Right ventricle myocardium inferior (tissue), 1 donor: Measurements from ENCODE around the gene ZNF507. TPM values are rescaled to one million over a fixed set of nuclear protein-coding genes. Genes with fewer than 3 reads are reported as not detected.
"Not testable (repeated sequence)": the region's sequence is repeated elsewhere in the genome, so short reads cannot be mapped to it uniquely, and the experiment has no call there.

Experiments
- ATAC-seq: fragments of 200-7000 bp; cut with Tn5 transposase; one replicate; pipeline ENCODE4 v1.9.1; 2020; ENCODE audit warnings: mild to moderate bottlenecking, moderate library complexity
- DNase-seq: peaks from one replicate; pipeline ENCODE4 v3.0.0; 2021; ENCODE audit errors: missing footprints
- intact Hi-C: fragments of 100-400 bp; cut with DNase I; formaldehyde crosslinking; loops from one replicate; pipeline ENCODE4 v1.11.0; 2022
- total RNA-seq: library from RNA; stranded (reverse); fragmentation: NEBNext Ultra II Directional; extraction: Animal tissue kit (Norgen Biotek cat#: 25700); gene quantifications from one replicate; pipeline ENCODE4 v1.2.1, GENCODE V29; 2021
- donor health status: DM: no; HTN: yes; CAD: no; lungs with severe emphysema.

The ZNF507 gene
- total RNA-seq, 1 donor from 2014 or later: 14.7 TPM

DNA sequence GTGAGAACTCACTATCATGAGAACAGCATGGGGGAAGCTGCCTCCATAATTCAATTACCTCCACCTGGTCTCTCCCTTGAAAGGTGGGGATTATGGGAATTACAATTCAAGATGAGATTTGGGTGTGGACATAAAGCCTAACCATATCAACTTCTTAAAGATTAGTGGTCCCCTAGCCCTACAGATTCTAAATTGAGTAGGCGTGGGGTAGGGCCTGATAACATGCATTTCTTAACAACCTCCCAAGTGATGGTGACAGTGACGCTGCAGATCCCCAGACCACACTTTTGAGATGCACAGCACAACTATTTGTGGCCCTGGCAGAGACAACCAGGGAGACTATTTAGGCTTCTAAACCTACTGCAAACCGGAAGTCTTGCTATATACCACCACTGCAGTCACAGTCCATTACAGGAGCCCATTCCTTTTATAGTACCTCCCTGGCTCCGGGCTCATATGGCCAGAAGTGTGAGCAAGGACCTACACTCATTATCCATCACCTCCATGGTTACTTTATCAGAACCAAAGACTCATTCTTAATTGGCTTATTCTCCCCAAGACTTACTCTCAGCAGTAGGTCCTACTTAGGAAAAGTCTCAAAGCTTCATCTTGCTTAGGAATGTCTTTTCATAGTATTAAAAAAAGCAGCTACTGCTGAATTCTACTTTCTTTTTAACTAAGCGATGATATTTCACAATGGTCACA is 58.0 kb downstream of the ZNF507 start:
- intact Hi-C loops: no loop called here
- no peak for DNase-seq
- no peak for ATAC-seq

DNA sequence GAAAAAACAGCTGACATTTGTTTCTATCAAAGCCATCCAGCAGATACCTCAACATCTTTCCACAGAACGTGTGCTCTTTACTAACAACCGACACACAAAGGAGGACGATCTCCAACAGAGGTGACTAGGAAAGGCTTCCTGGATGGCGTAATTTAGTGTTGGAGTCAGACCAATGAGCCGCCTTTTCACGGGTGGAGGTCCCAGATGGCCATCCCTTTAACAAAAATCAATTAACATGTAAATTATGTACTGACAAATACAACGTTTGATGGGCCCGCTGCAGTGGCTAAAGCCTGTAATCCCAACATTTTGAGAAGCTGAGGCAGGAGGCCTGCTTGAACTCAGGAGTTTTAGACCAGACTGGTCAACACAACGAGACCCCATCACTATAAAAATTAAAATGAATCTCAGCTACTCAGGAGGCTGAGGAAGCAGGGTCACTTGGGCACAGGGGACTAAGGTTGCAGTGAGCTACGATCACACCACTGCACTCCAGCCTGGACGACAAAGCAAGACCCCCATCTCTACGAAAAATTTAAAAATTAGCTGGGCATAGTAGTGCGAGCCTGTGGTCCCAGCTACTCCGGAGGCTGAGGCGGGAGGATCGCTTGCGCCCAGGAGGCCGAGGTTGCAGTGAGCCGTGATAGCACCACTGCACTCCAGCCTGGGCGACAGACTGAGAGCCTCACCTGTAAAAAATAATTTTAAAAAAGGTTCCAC is 59.0 kb downstream of the ZNF507 start:
- no peak for ATAC-seq
- no peak for DNase-seq
- intact Hi-C loops: no loop called here

DNA sequence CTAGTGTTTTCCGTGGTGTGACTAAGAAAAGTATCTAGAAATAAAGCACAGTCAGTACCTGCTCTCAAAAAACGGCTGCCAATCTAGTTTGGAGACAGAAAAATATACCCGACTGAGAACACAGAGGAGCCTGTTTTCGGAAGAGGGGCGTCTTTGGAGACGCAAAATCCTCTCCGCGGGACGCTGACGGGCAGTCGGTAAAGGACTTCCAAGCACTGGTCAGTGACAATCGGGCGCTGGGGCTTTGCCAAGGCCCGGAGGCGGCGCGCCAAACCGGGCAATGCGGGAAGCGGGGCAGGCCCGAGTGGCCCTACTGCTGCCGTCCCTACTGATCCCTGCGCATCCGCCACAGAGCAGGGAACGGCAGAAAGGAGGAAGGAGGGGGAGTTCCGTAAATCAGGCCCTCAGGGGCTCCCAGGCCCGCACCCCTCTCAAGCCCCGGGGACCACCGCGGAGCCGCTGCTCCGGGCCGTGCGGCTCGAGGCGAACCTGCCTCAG is 59.6 kb downstream of the ZNF507 start:
- intact Hi-C loops: loop anchor here (1.0 kb wide), 1 partner anchor 60 kb away; the partner anchor contains the start of gene ZNF507
- DNase-seq (peak; percentile 84), ATAC-seq (peak; percentile 42)

DNA sequence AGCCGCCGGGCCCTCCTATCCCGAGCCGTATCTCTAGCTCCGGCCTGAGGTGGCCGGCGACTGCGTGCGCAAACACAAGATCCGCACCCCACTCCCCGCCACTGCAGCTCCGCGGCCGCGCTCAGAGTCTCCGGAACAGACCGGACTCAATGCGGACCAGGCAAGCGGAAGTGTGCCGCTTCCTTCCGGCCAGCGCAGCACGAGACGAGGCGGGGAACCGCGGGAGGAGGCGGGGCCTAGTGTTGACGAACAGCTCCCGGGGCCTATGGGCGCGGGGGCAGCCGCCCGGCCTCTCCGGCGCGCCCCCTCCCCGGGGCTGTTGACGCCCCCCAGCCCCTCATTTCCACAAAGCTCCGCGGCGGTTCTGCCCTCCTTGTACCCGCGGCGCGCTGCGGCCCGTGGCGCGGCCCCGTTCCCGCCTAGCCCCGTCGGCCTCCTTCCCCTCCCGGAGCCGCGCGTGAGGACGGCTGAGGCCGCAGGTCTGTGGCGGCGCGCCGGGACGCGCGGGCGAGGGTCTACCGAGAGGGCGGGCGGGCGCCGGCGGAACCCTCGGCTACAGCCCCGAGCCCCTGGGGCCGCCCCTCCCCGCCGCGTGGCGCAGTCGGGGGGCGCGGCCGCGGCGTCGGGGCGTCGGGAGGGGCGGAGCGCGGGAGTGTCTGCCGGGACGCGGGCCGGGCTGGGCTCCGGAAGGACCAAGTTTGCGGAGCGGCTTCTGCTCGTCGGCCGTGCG is 60.2 kb downstream of the ZNF507 start, which contains the start of gene DPY19L3:
TSS of gene DPY19L3 (plus strand) at position 340 of the 730 bp plus-strand sequence. CDS start 2,484 bp downstream, outside the sequence.
- peak; percentile 98 for DNase-seq
- peak; percentile 99 for ATAC-seq
- intact Hi-C loops: loop anchor here (1.0 kb wide), 1 partner anchor 60 kb away; the partner anchor contains the start of gene ZNF507

DNA sequence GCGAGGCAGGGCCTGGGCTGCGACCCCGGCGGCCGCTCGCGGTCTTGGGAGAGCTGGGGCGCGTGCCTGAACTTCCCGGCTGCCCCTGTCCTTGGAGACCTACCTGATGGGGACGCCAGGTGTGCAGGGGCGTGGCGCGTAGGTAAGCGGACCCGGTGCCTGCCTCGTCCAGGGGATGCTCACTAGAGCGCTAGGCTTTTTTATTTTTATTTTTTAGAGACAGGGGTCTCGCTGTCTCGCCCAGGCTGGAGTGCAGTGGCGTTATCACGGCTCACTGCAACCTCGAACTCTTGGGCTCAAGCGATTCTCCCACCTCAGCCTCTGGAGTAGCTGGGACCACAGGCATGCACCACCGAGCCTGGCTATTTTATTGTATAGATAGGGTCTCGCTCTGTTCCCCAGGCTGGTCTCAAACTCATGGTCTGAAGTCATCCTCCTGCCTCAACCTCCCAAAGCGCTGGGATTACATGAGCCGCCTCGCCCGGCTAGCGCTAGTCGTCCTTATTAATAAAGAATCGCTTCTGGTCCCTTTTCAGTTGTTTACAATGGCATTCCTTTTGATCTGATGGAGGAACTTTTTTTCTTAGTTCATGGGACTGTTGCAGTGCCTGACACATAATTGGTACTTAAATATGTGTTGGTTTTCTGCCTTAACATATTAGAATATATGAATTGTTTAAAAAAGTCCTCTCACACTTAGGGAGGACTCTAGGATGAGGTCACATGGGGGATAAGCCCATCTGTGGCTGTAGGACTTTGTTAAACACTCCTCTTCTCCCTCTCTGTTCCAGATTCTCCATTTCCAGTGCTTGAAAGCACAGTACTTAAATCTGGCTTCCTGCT is 61.0 kb downstream of the ZNF507 start:
- ATAC-seq (no peak), DNase-seq (no peak)
- intact Hi-C loops: no loop called here

DNA sequence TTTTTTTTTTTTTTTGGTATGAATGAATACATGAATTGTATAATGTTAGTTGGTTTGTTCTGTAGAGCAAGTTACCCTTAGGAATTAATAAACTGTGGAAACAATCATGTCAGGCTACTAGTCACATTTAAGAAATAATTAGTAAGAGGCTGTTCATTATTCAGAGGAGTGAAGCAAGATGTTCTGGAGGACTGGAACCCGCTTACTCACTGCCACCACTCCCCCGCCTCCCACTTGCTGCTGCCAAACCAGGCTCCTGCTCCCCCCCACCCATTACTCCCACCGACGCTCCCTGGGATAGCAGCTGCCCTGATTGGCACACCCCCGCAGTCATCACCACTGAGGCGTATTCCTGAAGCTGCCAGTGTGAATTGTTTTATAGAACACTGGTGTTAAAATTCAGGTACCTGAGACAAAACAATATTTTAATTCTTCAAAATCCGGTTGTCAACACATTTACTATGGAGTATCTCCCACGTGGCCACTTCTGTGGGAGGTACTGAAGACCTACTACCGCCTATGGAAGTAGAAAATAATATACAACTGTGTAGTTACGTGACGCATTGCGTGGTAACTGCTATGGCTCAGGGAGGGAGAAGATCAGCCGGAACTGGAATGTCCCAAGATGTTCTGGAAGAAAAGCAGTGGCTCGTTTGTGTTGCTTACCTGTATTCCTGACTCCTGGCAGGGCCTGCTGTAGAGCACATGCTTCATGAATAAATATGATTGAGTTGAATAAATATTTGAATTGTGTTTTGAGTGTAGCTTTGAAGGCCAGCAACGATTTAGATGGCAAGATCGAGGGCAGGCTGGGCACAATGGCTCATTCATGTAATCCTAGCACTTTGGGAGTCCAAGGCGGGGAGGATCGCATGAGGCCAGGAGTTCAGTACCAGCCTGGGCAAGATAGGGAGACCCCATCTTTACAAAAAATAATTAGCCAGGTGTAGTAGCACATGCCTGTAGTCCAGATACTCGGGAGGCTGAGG is 61.9 kb downstream of the ZNF507 start:
- DNase-seq: no peak
- intact Hi-C loops: no loop called here
- ATAC-seq: no peak

DNA sequence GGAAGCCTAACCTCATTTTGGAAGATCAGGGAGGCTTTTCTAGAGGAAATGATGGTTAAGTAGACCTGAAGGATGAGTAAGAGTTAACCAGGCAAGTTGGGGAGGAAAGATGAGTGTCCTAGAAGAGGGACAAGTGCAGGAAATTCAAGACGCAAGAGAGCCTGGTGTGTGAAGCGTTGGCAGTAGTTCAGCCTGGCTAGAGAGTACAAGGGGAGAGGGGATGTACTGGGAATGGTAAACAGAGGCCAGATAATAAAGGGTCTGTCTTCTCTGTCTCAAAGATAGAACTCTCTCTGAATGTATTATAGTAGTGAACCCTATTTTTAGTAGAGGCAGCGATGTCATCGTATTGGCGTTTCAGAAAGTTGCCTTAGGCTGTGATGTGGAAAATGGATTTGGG is 69.8 kb downstream of the ZNF507 start:
- ATAC-seq: no peak
- DNase-seq: no peak
- intact Hi-C loops: no loop called here

DNA sequence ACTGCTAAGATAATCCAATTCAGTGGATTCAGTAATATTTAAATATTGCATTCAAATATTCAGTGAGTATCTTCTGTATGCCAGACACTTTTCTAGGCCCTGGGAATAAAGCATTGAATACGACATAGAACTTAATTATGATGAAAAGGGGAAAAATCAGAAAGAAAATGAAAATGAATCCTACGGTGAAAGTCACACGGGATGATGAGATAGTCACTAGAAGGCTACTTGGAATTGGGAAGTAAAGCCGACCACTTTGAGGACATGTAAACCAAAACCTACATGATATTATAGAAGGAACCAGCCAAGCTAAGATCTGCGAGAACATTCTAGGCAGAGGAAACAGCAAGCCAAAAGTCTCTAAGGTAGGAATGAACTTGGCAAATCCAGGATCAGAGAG is 70.3 kb downstream of the ZNF507 start:
- DNase-seq (no peak), ATAC-seq (no peak)
- intact Hi-C loops: no loop called here

DNA sequence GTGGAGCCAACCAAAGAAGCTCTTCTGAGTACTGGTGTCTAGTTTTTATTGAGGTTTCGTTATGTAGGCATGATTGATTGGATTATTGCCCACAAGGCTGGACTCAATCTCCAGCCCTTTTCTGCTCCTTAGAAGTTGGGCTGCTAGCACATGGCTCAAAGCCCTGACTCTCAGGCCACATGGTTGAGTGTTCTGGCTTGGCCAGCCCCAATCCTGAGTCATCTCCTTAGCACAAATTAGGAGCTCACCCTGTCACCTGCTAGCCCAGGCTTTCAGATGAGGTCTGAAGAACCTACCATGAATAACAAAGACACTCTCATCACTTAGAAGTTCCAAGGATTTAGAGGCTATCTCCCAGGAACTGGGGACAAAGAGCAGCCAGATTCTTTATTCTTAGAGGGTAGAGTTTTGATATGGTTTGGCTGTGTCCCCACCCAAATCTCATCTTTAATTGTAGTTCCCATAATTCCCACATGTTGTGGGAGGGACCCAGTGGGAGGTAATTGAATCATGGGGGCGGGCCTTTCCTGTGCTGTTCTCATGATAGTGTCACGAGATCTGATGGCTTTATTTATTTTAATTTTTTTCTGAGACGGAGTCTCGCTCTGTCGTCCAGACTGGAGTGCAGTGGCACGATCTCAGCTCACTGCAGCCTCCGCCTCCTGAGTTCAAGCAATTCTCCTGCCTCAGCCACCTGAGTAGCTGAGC is 71.5 kb downstream of the ZNF507 start:
- ATAC-seq (no peak), DNase-seq (no peak)
- intact Hi-C loops: no loop called here

DNA sequence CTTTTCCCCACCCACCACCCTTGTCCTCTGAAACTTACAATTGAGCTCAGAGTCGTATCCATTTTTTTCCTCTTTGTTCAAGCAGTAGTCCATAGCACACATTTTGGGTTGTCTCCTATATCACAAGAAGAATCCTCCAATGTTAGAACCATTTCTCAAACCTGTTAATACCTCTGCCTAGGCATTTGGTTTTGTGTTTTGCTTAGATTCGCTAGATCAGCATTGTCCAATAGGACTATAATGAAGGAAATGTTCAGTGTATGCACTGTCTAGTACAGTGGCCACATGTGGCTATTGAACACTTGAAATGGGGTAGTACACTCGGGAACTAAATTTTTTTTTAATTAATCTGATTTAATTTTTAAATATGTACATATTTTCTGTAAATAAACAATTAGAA is 72.7 kb downstream of the ZNF507 start:
- DNase-seq (no peak), ATAC-seq (no peak)
- intact Hi-C loops: no loop called here

DNA sequence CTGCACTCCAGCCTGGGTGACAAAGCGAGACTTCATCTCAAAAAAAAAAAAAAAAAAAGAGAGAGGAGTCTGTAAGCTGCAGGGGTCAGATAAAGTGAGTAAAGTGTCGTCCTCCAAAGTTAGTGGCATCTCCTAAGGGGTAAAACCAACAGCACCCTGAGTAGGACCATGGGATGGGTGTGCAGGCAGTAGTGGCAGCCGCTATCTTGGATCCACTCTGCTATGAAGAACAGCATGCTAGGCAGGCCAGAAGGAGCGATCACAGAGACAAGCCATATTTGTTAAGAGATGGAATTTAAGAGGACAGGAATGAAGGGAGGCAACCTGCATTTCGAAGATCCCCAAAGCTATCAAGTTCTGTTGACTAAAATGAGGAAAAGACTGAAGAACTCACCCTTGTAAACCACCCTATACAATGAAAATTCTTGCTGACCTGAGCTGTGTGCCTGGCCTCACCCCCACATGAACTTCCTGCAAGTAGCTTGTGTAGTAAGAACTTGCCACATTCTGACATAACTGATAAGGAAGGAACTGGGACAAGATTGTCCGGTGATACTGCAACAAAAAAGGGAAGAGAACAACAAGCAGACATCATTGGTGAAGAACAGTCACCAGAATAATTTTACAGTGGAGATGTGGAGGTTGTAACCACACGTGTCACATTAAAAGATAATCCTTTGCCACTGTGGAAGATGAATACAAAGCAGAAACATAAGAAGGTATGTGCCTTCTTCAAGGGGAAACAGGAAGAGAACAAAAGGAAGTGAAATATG is 76.4 kb downstream of the ZNF507 start:
- ATAC-seq: peak; percentile 56
- intact Hi-C loops: no loop called here
- DNase-seq: peak; percentile 53

DNA sequence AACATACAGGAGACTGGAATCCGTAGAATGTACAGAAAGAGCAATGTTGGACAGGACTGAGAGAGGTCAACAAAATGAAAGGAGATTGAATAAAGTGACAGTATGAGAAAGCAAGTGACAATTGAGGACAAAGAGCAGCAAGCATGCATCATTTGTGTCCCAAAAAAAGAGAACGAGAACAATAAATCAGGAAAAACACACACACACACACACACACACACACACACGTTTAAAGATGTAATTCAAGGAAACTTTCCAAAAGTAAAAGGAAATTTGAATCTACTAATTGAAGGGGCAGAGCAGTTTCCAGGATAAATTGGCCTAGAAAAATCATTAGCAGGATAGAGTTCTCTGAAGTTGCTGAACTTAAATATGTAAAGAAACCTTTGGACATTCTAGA is 77.0 kb downstream of the ZNF507 start:
- DNase-seq (no peak), ATAC-seq (no peak)
- intact Hi-C loops: no loop called here

DNA sequence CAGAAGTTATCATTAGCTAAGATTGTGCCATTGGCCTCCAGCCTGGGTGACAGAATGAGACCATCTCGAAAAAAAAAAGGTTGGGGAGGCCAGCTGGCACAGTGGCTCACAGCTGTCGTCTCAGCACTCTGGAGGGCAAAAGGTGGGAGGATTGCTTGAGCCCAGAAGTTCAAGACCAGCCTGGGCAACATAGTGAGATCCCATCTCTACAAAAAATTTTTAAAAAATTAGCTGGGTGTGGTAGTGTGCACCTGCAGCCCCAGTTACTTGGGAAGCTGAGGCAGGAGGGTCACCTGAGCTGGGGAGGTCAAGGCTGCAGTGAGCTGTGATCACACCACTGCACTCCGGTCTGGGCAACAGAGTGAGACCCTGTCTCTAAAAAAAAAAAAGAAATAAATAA is 78.5 kb downstream of the ZNF507 start:
- intact Hi-C loops, DNase-seq, ATAC-seq: not testable (repeated sequence)

DNA sequence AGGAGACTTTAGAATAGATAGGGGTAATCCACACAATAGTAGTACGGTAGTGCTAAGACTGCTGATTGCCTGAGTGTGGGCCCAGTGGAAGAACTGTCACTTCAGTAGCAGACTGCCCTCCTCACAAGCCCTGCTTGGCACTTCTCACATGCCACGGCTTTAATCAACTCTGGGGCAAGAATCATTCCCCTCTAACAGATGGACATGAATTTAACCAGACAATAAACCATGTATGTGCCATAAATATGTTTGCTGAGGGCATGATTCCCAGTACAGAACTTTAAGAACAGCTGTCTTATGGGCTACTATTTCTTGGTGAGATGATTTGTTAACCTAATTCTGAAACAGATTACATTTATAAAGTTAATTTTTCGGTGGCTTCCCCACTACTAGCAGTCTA is 82.1 kb downstream of the ZNF507 start:
- DNase-seq (no peak), ATAC-seq (no peak)
- intact Hi-C loops: no loop called here

DNA sequence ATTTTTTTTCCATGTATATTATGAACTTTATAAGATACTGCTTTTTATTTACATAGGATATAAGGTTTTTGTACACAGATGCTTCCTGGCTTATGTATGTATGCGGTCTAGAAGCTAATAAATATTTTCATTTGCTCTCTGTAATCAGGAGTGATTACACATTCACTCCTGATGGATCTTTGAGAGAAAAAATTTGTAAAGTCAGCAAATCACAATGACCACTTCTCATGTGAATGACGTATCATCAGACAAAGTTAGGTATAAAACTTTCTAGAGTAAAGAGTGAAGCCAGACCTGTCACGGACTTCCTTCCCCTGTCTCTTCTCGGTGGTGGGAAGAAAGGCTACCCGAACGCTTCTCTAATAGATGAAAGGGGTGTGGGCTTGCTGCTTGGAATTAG is 91.3 kb downstream of the ZNF507 start:
- ATAC-seq: no peak
- DNase-seq: no peak
- intact Hi-C loops: no loop called here

DNA sequence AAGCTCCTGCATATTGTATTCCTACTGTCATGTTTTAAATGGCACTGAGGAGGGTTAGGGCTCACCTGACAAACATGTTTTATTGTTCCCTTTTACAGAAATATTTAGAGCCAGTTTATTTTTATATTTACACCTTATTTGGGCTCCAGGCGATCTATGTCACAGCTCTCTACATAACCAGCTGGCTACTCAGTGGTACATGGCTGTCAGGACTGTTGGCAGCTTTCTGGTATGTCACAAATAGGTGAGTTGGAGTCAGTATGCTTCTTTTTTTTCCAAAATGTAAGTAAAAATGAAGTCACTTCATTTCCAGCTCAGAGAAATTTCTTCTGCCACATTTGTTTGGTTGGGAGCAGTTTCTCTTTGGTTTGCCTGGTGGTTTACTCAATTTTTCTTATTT is 91.7 kb downstream of the ZNF507 start:
- DNase-seq: no peak
- ATAC-seq: no peak
- intact Hi-C loops: no loop called here
